HEK293 (cell line): ENCODE data around the gene THAP3.

Experiments
- HOXD13 ChIP-seq: sonication (generic); formaldehyde crosslinking; IDR thresholded peaks from 2 replicates; pipeline ENCODE4 v1.8.0; 2022; ENCODE audit warnings: missing genetic modification reagents, borderline replicate concordance
- PATZ1 ChIP-seq: fragments of 450-650 bp; formaldehyde crosslinking; IDR thresholded peaks from 2 replicates; pipeline ENCODE4 v1.5.1; 2016; ENCODE audit warnings: missing biosample characterization, missing genetic modification characterization
- YY2 ChIP-seq: fragments of 450-650 bp; formaldehyde crosslinking; IDR thresholded peaks from 2 replicates; pipeline ENCODE4 v1.5.1; 2016; ENCODE audit warnings: missing biosample characterization, missing genetic modification characterization
- ZBTB21 ChIP-seq: fragments of 450-650 bp; formaldehyde crosslinking; IDR thresholded peaks from 2 replicates; pipeline ENCODE4 v1.5.1; 2017; ENCODE audit warnings: missing biosample characterization, missing genetic modification characterization
- ZFP37 ChIP-seq: fragments of 450-650 bp; formaldehyde crosslinking; IDR thresholded peaks from 2 replicates; pipeline ENCODE4 v1.5.1; 2016; ENCODE audit warnings: missing biosample characterization, missing genetic modification characterization
- ZNF146 ChIP-seq: fragments of 450-650 bp; formaldehyde crosslinking; IDR thresholded peaks from 2 replicates; pipeline ENCODE4 v1.5.1; 2016; ENCODE audit warnings: missing biosample characterization, missing genetic modification characterization
- ZNF202 ChIP-seq: fragments of 450-650 bp; formaldehyde crosslinking; IDR thresholded peaks from 2 replicates; pipeline ENCODE4 v1.5.1; 2016; ENCODE audit warnings: missing biosample characterization, missing genetic modification characterization, borderline replicate concordance
- ZNF23 ChIP-seq: fragments of 450-650 bp; formaldehyde crosslinking; IDR thresholded peaks from 2 replicates; pipeline ENCODE4 v1.5.1; 2016; ENCODE audit warnings: missing biosample characterization, missing genetic modification characterization, borderline replicate concordance
- ZNF248 ChIP-seq: fragments of 450-650 bp; formaldehyde crosslinking; IDR thresholded peaks from 2 replicates; pipeline ENCODE4 v1.5.1; 2017; ENCODE audit warnings: missing biosample characterization, missing genetic modification characterization
- ZNF280D ChIP-seq: fragments of 450-650 bp; formaldehyde crosslinking; IDR thresholded peaks from 2 replicates; pipeline ENCODE4 v1.5.1; 2016; ENCODE audit warnings: missing biosample characterization, missing genetic modification characterization
- ZNF362 ChIP-seq: fragments of 450-650 bp; formaldehyde crosslinking; IDR thresholded peaks from 2 replicates; pipeline ENCODE4 v1.5.1; 2016; ENCODE audit warnings: missing biosample characterization, missing genetic modification characterization
- ZNF366 ChIP-seq: fragments of 450-650 bp; formaldehyde crosslinking; conservative IDR thresholded peaks from 2 replicates; pipeline ENCODE4 v1.5.1; 2016; ENCODE audit warnings: missing biosample characterization, missing genetic modification characterization
- ZNF37A ChIP-seq: fragments of 450-650 bp; IDR thresholded peaks from 2 replicates; pipeline ENCODE4 v1.5.1; 2018; ENCODE audit warnings: missing biosample characterization, missing genetic modification characterization
- ZNF398 ChIP-seq: fragments of 450-650 bp; formaldehyde crosslinking; IDR thresholded peaks from 2 replicates; pipeline ENCODE4 v1.5.1; 2017; ENCODE audit warnings: missing biosample characterization, missing genetic modification characterization
- ZNF449 ChIP-seq: fragments of 450-650 bp; formaldehyde crosslinking; IDR thresholded peaks from 2 replicates; pipeline ENCODE4 v1.5.1; 2017; ENCODE audit warnings: missing biosample characterization, mild to moderate bottlenecking, missing genetic modification characterization, moderate library complexity
- ZNF473 ChIP-seq: fragments of 450-650 bp; formaldehyde crosslinking; IDR thresholded peaks from 2 replicates; pipeline ENCODE4 v1.5.1; 2017; ENCODE audit warnings: missing biosample characterization, missing genetic modification characterization
- ZNF501 ChIP-seq: fragments of 450-650 bp; formaldehyde crosslinking; IDR thresholded peaks from 2 replicates; pipeline ENCODE4 v1.5.1; 2016; ENCODE audit warnings: missing biosample characterization, missing genetic modification characterization
- ZNF521 ChIP-seq: fragments of 450-650 bp; formaldehyde crosslinking; IDR thresholded peaks from 2 replicates; pipeline ENCODE4 v1.5.1; 2017; ENCODE audit warnings: missing biosample characterization, mild to moderate bottlenecking, missing genetic modification characterization
- ZNF548 ChIP-seq: fragments of 450-650 bp; formaldehyde crosslinking; IDR thresholded peaks from 2 replicates; pipeline ENCODE4 v1.5.1; 2016; ENCODE audit warnings: missing biosample characterization, missing genetic modification characterization
- ZNF660 ChIP-seq: fragments of 450-650 bp; IDR thresholded peaks from 2 replicates; pipeline ENCODE4 v1.5.1; 2018; ENCODE audit warnings: missing biosample characterization, mild to moderate bottlenecking, missing genetic modification characterization
- ZNF704 ChIP-seq: fragments of 450-650 bp; formaldehyde crosslinking; IDR thresholded peaks from 2 replicates; pipeline ENCODE4 v1.5.1; 2016; ENCODE audit warnings: missing biosample characterization, missing genetic modification characterization
- ZNF707 ChIP-seq: fragments of 450-650 bp; formaldehyde crosslinking; IDR thresholded peaks from 2 replicates; pipeline ENCODE4 v1.5.1; 2016; ENCODE audit warnings: missing biosample characterization, missing genetic modification characterization
- ZNF747 ChIP-seq: fragments of 450-650 bp; formaldehyde crosslinking; IDR thresholded peaks from 2 replicates; pipeline ENCODE4 v1.5.1; 2016; ENCODE audit warnings: missing biosample characterization, missing genetic modification characterization
- ZNF830 ChIP-seq: fragments of 450-650 bp; IDR thresholded peaks from 2 replicates; pipeline ENCODE4 v1.5.0; 2018; ENCODE audit warnings: missing biosample characterization, missing genetic modification characterization, low read depth, mild to moderate bottlenecking, moderate library complexity
- ZNF837 ChIP-seq: fragments of 450-650 bp; formaldehyde crosslinking; IDR thresholded peaks from 2 replicates; pipeline ENCODE4 v1.5.1; 2016; ENCODE audit warnings: missing biosample characterization, missing genetic modification characterization
- ZSCAN16 ChIP-seq: fragments of 450-650 bp; formaldehyde crosslinking; IDR thresholded peaks from 2 replicates; pipeline ENCODE4 v1.5.1; 2016; ENCODE audit warnings: missing biosample characterization, missing genetic modification characterization
- ZSCAN5A ChIP-seq: fragments of 450-650 bp; formaldehyde crosslinking; IDR thresholded peaks from 2 replicates; pipeline ENCODE4 v1.5.1; 2016; ENCODE audit warnings: missing biosample characterization, missing genetic modification characterization

Gene THAP3

GRCh38 chr1:6624710-6625583 is at the start of gene THAP3 (continued):
- TF ChIP-seq ZSCAN16 (peak; percentile 88), ZNF521 (tag by site-specific recombination) (no peak), ZNF23 (tag by site-specific recombination) (no peak), ZNF837 (tag by site-specific recombination) (no peak), ZNF548 (no peak), ZSCAN5A (tag by site-specific recombination) (0 out of 2 replicates have a peak, but pooled peaks have one; percentile 23), ZBTB21 (tag by site-specific recombination) (peak; percentile 76), ZNF473 (tag by site-specific recombination) (no peak), ZNF398 (no peak), ZNF660 (tag by site-specific recombination) (0 out of 2 replicates have a peak, but pooled peaks have one; percentile 80), ZNF202 (tag by site-specific recombination) (no peak), HOXD13 (no peak; the same call in 1 of the 2 replicates), ZNF704 (tag by site-specific recombination) (no peak), PATZ1 (peak; percentile 92), ZNF146 (no peak), ZNF37A (tag by site-specific recombination) (no peak), ZNF707 (tag by site-specific recombination) (no peak), ZNF366 (peak; percentile 97), ZNF449 (tag by site-specific recombination) (peak; percentile 94), ZNF248 (tag by site-specific recombination) (no peak), ZNF747 (no peak), ZNF280D (tag by site-specific recombination) (peak; percentile 33; the same call in 1 of the 2 replicates), ZNF830 (tag by site-specific recombination) (no peak), ZFP37 (tag by site-specific recombination) (peak; percentile 86), ZNF362 (tag by site-specific recombination) (0 out of 2 replicates have a peak, but pooled peaks have one; percentile 7), YY2 (tag by site-specific recombination) (peak; percentile 55; the same call in 1 of the 2 replicates), ZNF501 (peak; percentile 83)
